DOHH2 (cell line): ENCODE data around the gene MYOF.

ENCODE experiments used
- H3F3A ChIP-seq: fragments of 200-600 bp; sonication (generic), shearing (Covaris generic); 2 replicates; pipeline ENCODE4 v1.6.0; 2016; ENCODE audit warnings: antibody characterized with exemption, mild to moderate bottlenecking; ENCODE audit not compliant: control insufficient read depth, insufficient read depth
- H3K27ac ChIP-seq: fragments of 200-600 bp; sonication (generic); 2 replicates; pipeline ENCODE4 v1.5.1; 2014; ENCODE audit warnings: low read depth, mild to moderate bottlenecking, low read length, moderate library complexity
- H3K27me3 ChIP-seq: fragments of 200-600 bp; sonication (generic); 2 replicates; pipeline ENCODE4 v1.6.1; 2014; ENCODE audit warnings: mild to moderate bottlenecking, low read length, mixed read lengths; ENCODE audit not compliant: control insufficient read depth
- H3K36me3 ChIP-seq: fragments of 200-600 bp; sonication (generic); 2 replicates; pipeline ENCODE4 v1.6.1; 2014; ENCODE audit warnings: mild to moderate bottlenecking, low read length, moderate library complexity, mixed read lengths; ENCODE audit not compliant: control insufficient read depth
- H3K4me1 ChIP-seq: fragments of 200-600 bp; sonication (generic); 2 replicates; pipeline ENCODE4 v1.6.1; 2014; ENCODE audit warnings: mild to moderate bottlenecking, low read length, mixed read lengths; ENCODE audit not compliant: control insufficient read depth
- H3K4me2 ChIP-seq: fragments of 200-600 bp; sonication (generic); 2 replicates; pipeline ENCODE4 v1.6.0; 2014; ENCODE audit warnings: mild to moderate bottlenecking, low read length, moderate library complexity
- H3K4me3 ChIP-seq: fragments of 200-600 bp; sonication (generic); 2 replicates; pipeline ENCODE4 v1.5.1; 2014; ENCODE audit warnings: mild to moderate bottlenecking, low read length, mixed read lengths
- H3K79me2 ChIP-seq: fragments of 200-600 bp; sonication (generic); 2 replicates; pipeline ENCODE4 v1.6.1; 2014; ENCODE audit warnings: mild to moderate bottlenecking, low read length, mixed read lengths; ENCODE audit not compliant: control insufficient read depth
- H3K9me2 ChIP-seq: fragments of 200-600 bp; sonication (generic); replicated peaks from 2 replicates; pipeline ENCODE4 v1.6.1; 2014; ENCODE audit warnings: mild to moderate bottlenecking, low read length, mixed read lengths; ENCODE audit not compliant: control insufficient read depth
- H3K9me3 ChIP-seq: fragments of 200-600 bp; sonication (generic); 2 replicates; pipeline ENCODE4 v1.6.1; 2014; ENCODE audit warnings: antibody characterized with exemption, low read length, mixed read lengths; ENCODE audit not compliant: control insufficient read depth, insufficient read depth
- H4K20me1 ChIP-seq: fragments of 200-600 bp; sonication (generic); 2 replicates; pipeline ENCODE4 v1.6.0; 2014; ENCODE audit warnings: low read depth, mild to moderate bottlenecking, antibody characterized with exemption, low read length, moderate library complexity; ENCODE audit not compliant: control insufficient read depth, insufficient read depth
- EZH2phosphoT487 ChIP-seq: fragments of 200-600 bp; sonication (generic); IDR thresholded peaks from 2 replicates; pipeline ENCODE4 v1.6.1; 2017; ENCODE audit warnings: borderline replicate concordance, mild to moderate bottlenecking, antibody characterized with exemption, low read length, moderate library complexity, mixed read lengths
- TF ChIP-seq, protein P1 (sequence below): fragments of 200-600 bp; sonication (generic); IDR thresholded peaks from one replicate; pipeline ENCODE4 v1.5.1; 2014; ENCODE audit warnings: antibody characterized with exemption, mild to moderate bottlenecking, low read depth, low read length; ENCODE audit not compliant: poor library complexity, severe bottlenecking

Gene MYOF

DNA sequence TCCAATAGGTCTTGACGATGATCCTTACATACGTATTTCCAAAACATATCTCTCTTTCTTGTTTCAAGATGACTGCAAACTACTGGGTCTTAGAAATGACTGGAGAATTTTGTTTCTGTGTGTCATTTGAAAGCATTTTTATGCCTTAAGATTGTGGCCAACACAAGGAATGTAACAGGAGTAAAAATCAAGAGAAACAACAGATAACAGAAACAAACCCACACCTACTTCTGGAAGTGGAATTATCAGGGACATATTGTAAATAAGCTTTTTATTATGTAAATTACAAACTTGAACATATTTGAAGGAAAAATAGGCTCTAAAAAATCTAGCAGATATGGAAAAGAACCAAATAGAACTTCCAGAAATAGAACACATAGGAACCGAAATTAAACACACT is 212.9 kb downstream of the MYOF start:
- Histone ChIP-seq H4K20me1 (no peaks in the 10 kb centered on the region), H3K9me3 (no peaks in the 10 kb centered on the region), H3K4me2 (no peak overlapping the region), H3K4me1 (peaks cover 29% of the 10 kb centered on the region), H3K27me3 (no peaks in the 10 kb centered on the region), H3K9me2 (no peaks in the 10 kb centered on the region), H3K27ac (no peak overlapping the region), H3F3A (no peaks in the 10 kb centered on the region), H3K4me3 (no peak overlapping the region), H3K36me3 (no peaks in the 10 kb centered on the region), H3K79me2 (no peaks in the 10 kb centered on the region)
- no peak for TF ChIP-seq EZH2phosphoT487
- TF ChIP-seq, protein P1, sequence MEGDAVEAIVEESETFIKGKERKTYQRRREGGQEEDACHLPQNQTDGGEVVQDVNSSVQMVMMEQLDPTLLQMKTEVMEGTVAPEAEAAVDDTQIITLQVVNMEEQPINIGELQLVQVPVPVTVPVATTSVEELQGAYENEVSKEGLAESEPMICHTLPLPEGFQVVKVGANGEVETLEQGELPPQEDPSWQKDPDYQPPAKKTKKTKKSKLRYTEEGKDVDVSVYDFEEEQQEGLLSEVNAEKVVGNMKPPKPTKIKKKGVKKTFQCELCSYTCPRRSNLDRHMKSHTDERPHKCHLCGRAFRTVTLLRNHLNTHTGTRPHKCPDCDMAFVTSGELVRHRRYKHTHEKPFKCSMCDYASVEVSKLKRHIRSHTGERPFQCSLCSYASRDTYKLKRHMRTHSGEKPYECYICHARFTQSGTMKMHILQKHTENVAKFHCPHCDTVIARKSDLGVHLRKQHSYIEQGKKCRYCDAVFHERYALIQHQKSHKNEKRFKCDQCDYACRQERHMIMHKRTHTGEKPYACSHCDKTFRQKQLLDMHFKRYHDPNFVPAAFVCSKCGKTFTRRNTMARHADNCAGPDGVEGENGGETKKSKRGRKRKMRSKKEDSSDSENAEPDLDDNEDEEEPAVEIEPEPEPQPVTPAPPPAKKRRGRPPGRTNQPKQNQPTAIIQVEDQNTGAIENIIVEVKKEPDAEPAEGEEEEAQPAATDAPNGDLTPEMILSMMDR, result no peak

DNA sequence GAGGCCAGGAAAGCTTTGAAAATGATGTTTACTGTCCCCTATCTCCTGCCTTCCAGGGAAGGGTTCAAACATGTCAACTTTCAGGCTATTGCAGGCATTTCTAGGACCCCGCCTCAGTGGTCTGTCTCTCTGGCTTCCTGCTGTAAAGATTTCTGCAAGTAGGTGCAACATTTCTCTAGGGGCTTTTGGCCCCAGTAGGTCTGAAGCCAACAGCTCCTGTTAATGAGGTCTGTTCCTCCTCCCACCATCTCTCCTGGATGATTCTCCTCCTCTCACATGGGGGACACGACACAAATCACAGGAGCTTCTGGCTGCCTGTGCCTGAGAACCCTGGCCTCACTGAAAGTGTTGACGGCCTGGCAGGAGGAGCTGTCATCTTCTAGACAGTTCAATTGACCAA is 214.1 kb downstream of the MYOF start:
- no peaks in the 10 kb centered on the region for H4K20me1 ChIP-seq
- H3F3A ChIP-seq, result no peaks in the 10 kb centered on the region
- no peaks in the 10 kb centered on the region for H3K79me2 ChIP-seq
- H3K4me1 ChIP-seq, result peaks cover 26% of the 10 kb centered on the region
- no peak overlapping the region for H3K4me3 ChIP-seq
- H3K27me3 ChIP-seq, result no peaks in the 10 kb centered on the region
- no peak overlapping the region for H3K4me2 ChIP-seq
- no peaks in the 10 kb centered on the region for H3K36me3 ChIP-seq
- no peak overlapping the region for H3K27ac ChIP-seq
- H3K9me2 ChIP-seq, result no peaks in the 10 kb centered on the region
- TF ChIP-seq, protein P1, result no peak
- no peak for TF ChIP-seq EZH2phosphoT487
- H3K9me3 ChIP-seq, result no peaks in the 10 kb centered on the region

DNA sequence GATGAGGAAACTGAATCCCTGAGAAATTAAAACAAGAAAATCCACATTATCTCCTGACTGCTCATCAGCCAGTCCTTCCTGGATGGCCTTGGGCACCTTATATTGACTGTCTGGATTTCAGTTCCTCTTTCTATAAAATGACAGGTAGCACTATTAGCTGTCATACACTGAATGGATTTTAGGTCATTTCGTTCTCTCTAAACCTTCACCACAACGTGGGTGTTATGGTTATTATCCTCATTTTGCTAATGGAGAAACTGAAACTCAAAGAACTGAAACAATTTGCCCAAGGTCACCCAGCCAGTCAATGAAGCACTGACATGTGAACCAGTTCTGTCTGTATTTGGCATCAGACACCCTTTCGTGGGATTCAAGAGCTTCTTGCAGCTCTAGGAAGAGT is 214.6 kb downstream of the MYOF start:
- no peaks in the 10 kb centered on the region for H3K79me2 ChIP-seq

More for the DNA sequence above, 214.6 kb downstream of the MYOF start:
- H3K9me2 ChIP-seq, result no peaks in the 10 kb centered on the region
- H3K4me2 ChIP-seq, result no peak overlapping the region
- H4K20me1 ChIP-seq, result no peaks in the 10 kb centered on the region
- H3K4me3 ChIP-seq, result no peak overlapping the region
- H3K4me1 ChIP-seq, result peaks cover 23% of the 10 kb centered on the region
- no peak for TF ChIP-seq EZH2phosphoT487
- TF ChIP-seq, protein P1, result no peak
- H3K9me3 ChIP-seq, result no peaks in the 10 kb centered on the region
- H3K27me3 ChIP-seq, result no peaks in the 10 kb centered on the region
- no peaks in the 10 kb centered on the region for H3K36me3 ChIP-seq
- no peaks in the 10 kb centered on the region for H3F3A ChIP-seq
- no peak overlapping the region for H3K27ac ChIP-seq
